A673 (cell line): ENCODE measurements around the gene TOR1A. TPM values are rescaled to one million over a fixed set of nuclear protein-coding genes. Genes with fewer than 3 reads are reported as not detected.

ENCODE experiments used
- BruUV-seq: library from RNA; stranded (reverse); fragments of 400-500 nt; replicated peaks from 2 replicates; lab custom pipeline; 2021; lab: Mats Ljungman, UMichigan
- CTCF ChIA-PET: fragments of 300-600 bp; sonication (Branson Sonifier 250); formaldehyde crosslinking; loops from one replicate; lab custom pipeline; 2022; ENCODE audit warnings: antibody characterized with exemption; lab: Charles Lee
- POLR2A ChIA-PET: fragments of 300-600 bp; sonication (Branson Sonifier 250); formaldehyde crosslinking; loops from one replicate; lab custom pipeline; 2022; ENCODE audit warnings: antibody characterized with exemption; ENCODE audit not compliant: low non-redundant PET; lab: Charles Lee
- DNase-seq: peaks from one replicate; pipeline ENCODE4 v3.0.0-alpha.2; 2015; ENCODE audit warnings: low spot score
- H3K27ac ChIP-seq: fragments of 200-600 bp; sonication (generic); 2 replicates; pipeline ENCODE4 v1.5.1; 2016; ENCODE audit warnings: mixed run types, low read depth, mild to moderate bottlenecking, mixed read lengths, antibody characterized with exemption, low read length; ENCODE audit not compliant: poor library complexity, severe bottlenecking
- H3K27me3 ChIP-seq: fragments of 200-600 bp; sonication (generic); replicated peaks from 2 replicates; pipeline ENCODE4 v1.6.1; 2017; ENCODE audit warnings: mixed run types, low read depth, mild to moderate bottlenecking, mixed read lengths, antibody characterized with exemption, low read length; ENCODE audit not compliant: insufficient read depth, poor library complexity
- H3K36me3 ChIP-seq: fragments of 200-600 bp; sonication (generic); 2 replicates; pipeline ENCODE4 v1.6.1; 2016; ENCODE audit warnings: mixed run types, mild to moderate bottlenecking, mixed read lengths, antibody characterized with exemption, low read length; ENCODE audit not compliant: insufficient read depth, poor library complexity, severe bottlenecking
- H3K4me1 ChIP-seq: fragments of 200-600 bp; sonication (generic); 2 replicates; pipeline ENCODE4 v1.6.1; 2017; ENCODE audit warnings: mixed run types, mild to moderate bottlenecking, mixed read lengths, antibody characterized with exemption, low read length; ENCODE audit not compliant: insufficient read depth, poor library complexity, severe bottlenecking
- H3K4me3 ChIP-seq: fragments of 200-600 bp; sonication (generic); 2 replicates; pipeline ENCODE4 v1.5.1; 2016; ENCODE audit warnings: low read depth, mixed run types, mild to moderate bottlenecking, mixed read lengths, low read length; ENCODE audit not compliant: poor library complexity, severe bottlenecking
- H3K9me3 ChIP-seq: fragments of 200-600 bp; sonication (generic); 2 replicates; pipeline ENCODE4 v1.6.1; 2016; ENCODE audit warnings: mixed run types, low read depth, mild to moderate bottlenecking, mixed read lengths, antibody characterized with exemption, low read length; ENCODE audit not compliant: poor library complexity, severe bottlenecking
- CTCF ChIP-seq: fragments of 300-800, 200-600 bp; sonication (generic); conservative IDR thresholded peaks from 2 replicates; pipeline ENCODE4 v1.5.1; 2017; ENCODE audit warnings: low read depth, mild to moderate bottlenecking, antibody characterized with exemption, low read length, moderate library complexity, mixed read lengths
- EZH2 ChIP-seq: fragments of 200-600 bp; sonication (generic); IDR thresholded peaks from 2 replicates; pipeline ENCODE4 v1.6.1; 2017; ENCODE audit warnings: borderline replicate concordance, low read depth, mild to moderate bottlenecking, mixed read lengths, antibody characterized with exemption, low read length; ENCODE audit not compliant: poor library complexity, severe bottlenecking
- intact Hi-C: fragments of 100-400 bp; cut with micrococcal nuclease; formaldehyde crosslinking; loops from one replicate; pipeline ENCODE4 v1.10.0; 2022; ENCODE audit not compliant: unreplicated experiment
- total RNA-seq: library from RNA; stranded (reverse); gene quantifications from 2 replicates; pipeline ENCODE4 v1.2.3, GENCODE V29; 2021

TOR1A gene
- total RNA-seq, 1 experiment from 2014 or later = 46.3 TPM

- H3K4me1 ChIP-seq = no peaks in the 10 kb centered on the region
- peaks cover 13% of the 10 kb centered on the region for H3K36me3 ChIP-seq
- ChIA-PET POLR2A (no interaction called here), CTCF (no interaction called here)
- H3K27me3 ChIP-seq = no peaks in the 10 kb centered on the region
- TF ChIP-seq CTCF = no peak
- no peak for TF ChIP-seq EZH2
- H3K4me3 ChIP-seq = no peak overlapping the region
- intact Hi-C loops = no loop called here
- no peak overlapping the region for H3K27ac ChIP-seq
- no peaks in the 10 kb centered on the region for H3K9me3 ChIP-seq
- DNase-seq = no peak
- BruUV-seq = no TSS peak
Measured at GRCh38 chr9:129854588-129855110, 30.7 kb upstream of the TOR1A start.

GRCh38 chr9:129853614-129854013 is 29.7 kb upstream of the TOR1A start:
- TF ChIP-seq CTCF (no peak), EZH2 (no peak)
- ChIA-PET CTCF (no interaction called here), POLR2A (no interaction called here)
- intact Hi-C loops = no loop called here
- no peak overlapping the region for H3K4me3 ChIP-seq
- H3K36me3 ChIP-seq = peaks cover 13% of the 10 kb centered on the region
- H3K27me3 ChIP-seq = no peaks in the 10 kb centered on the region
- no peak overlapping the region for H3K27ac ChIP-seq
- DNase-seq = no peak
- no TSS peak for BruUV-seq
- no peaks in the 10 kb centered on the region for H3K9me3 ChIP-seq
- no peaks in the 10 kb centered on the region for H3K4me1 ChIP-seq

- Histone ChIP-seq H3K9me3 (no peaks in the 10 kb centered on the region), H3K4me3 (no peak overlapping the region), H3K4me1 (no peaks in the 10 kb centered on the region), H3K36me3 (peaks cover 13% of the 10 kb centered on the region), H3K27ac (no peak overlapping the region), H3K27me3 (no peaks in the 10 kb centered on the region)
- BruUV-seq = no TSS peak
- intact Hi-C loops = no loop called here
- no peak for DNase-seq
- ChIA-PET POLR2A (no interaction called here), CTCF (no interaction called here)
- no peak for TF ChIP-seq CTCF
- TF ChIP-seq EZH2 = no peak
Measured at GRCh38 chr9:129852579-129852978, 28.6 kb upstream of the TOR1A start.
